GM23338 (cell line): ENCODE data around the gene VIL1. TPM values are rescaled to one million over a fixed set of nuclear protein-coding genes. Genes with fewer than 3 reads are reported as not detected.

ENCODE experiments used
- ATAC-seq: fragments of 200-7000 bp; cut with Tn5 transposase; 3 replicates; pipeline ENCODE4 v1.9.1; 2020
- DNase-seq: peaks from one replicate; pipeline ENCODE4 v3.0.0-alpha.2; 2015; ENCODE audit warnings: low spot score
- H2AFZ ChIP-seq: fragments of 200-600 bp; sonication (generic); 2 replicates; pipeline ENCODE4 v1.8.0; 2016; ENCODE audit warnings: antibody characterized with exemption, mild to moderate bottlenecking, moderate library complexity
- H3F3A ChIP-seq: fragments of 200-600 bp; sonication (generic); replicated peaks from 2 replicates; pipeline ENCODE4 v1.8.0; 2017; ENCODE audit warnings: antibody characterized with exemption, mixed run types, low read depth
- H3K27ac ChIP-seq: fragments of 200-600 bp; sonication (generic); 2 replicates; pipeline ENCODE4 v1.6.1; 2016; ENCODE audit warnings: low read depth
- H3K27me3 ChIP-seq: fragments of 200-600 bp; sonication (generic); 2 replicates; pipeline ENCODE4 v1.8.0; 2016; ENCODE audit warnings: mild to moderate bottlenecking, mixed run types, moderate library complexity; ENCODE audit not compliant: insufficient read depth
- H3K36me3 ChIP-seq: fragments of 200-600 bp; sonication (generic); 2 replicates; pipeline ENCODE4 v1.8.0; 2016; ENCODE audit warnings: mild to moderate bottlenecking; ENCODE audit not compliant: insufficient read depth
- H3K4me1 ChIP-seq: fragments of 200-600 bp; sonication (generic); 2 replicates; pipeline ENCODE4 v1.8.0; 2016; ENCODE audit warnings: mild to moderate bottlenecking, moderate library complexity; ENCODE audit not compliant: insufficient read depth
- H3K4me2 ChIP-seq: fragments of 200-600 bp; sonication (generic); 2 replicates; pipeline ENCODE4 v1.7.1; 2017; ENCODE audit warnings: mixed run types
- H3K4me3 ChIP-seq: fragments of 200-600 bp; sonication (generic); 2 replicates; pipeline ENCODE4 v1.6.1; 2016; ENCODE audit warnings: mixed run types
- H3K79me2 ChIP-seq: fragments of 200-600 bp; sonication (generic); replicated peaks from 2 replicates; pipeline ENCODE4 v1.8.0; 2017; ENCODE audit warnings: mild to moderate bottlenecking; ENCODE audit not compliant: insufficient read depth
- H3K9me2 ChIP-seq: fragments of 200-600 bp; sonication (generic); 2 replicates; pipeline ENCODE4 v1.8.0; 2017; ENCODE audit not compliant: insufficient read depth
- H4K20me1 ChIP-seq: fragments of 200-600 bp; sonication (generic); replicated peaks from 2 replicates; pipeline ENCODE4 v1.8.0; 2017; ENCODE audit warnings: mild to moderate bottlenecking; ENCODE audit not compliant: insufficient read depth
- H3K27ac Mint-ChIP-seq: 2 replicates; pipeline ENCODE4 v1.8.0; 2020; ENCODE audit warnings: inconsistent platforms, mild to moderate bottlenecking, moderate library complexity, mixed read lengths
- H3K27me3 Mint-ChIP-seq: 3 replicates; pipeline ENCODE4 v1.8.0; 2022; ENCODE audit warnings: low read depth, mild to moderate bottlenecking, moderate library complexity, mixed read lengths, inconsistent platforms; ENCODE audit not compliant: insufficient read depth, poor library complexity
- H3K36me3 Mint-ChIP-seq: 3 replicates; pipeline ENCODE4 v1.8.0; 2021; ENCODE audit warnings: low read depth, mild to moderate bottlenecking, inconsistent platforms, moderate library complexity, mixed read lengths
- H3K4me1 Mint-ChIP-seq: 3 replicates; pipeline ENCODE4 v1.8.0; 2020; ENCODE audit warnings: mild to moderate bottlenecking, inconsistent platforms, mixed read lengths
- H3K4me3 Mint-ChIP-seq: 3 replicates; pipeline ENCODE4 v1.8.0; 2021; ENCODE audit warnings: moderate library complexity, mild to moderate bottlenecking, inconsistent platforms, mixed read lengths
- H3K9me3 Mint-ChIP-seq: 3 replicates; pipeline ENCODE4 v1.8.0; 2020; ENCODE audit warnings: moderate library complexity, mild to moderate bottlenecking, inconsistent platforms, mixed read lengths
- CREB1 ChIP-seq: fragments of 250-450 bp; sonication (Bioruptor Pico); IDR thresholded peaks from 2 replicates; pipeline ENCODE4 v1.5.0; 2020; ENCODE audit warnings: low read depth, mild to moderate bottlenecking, moderate library complexity
- CTCF ChIP-seq, 2 experiments: fragments of 200-600 bp in 1 of 2; sonication (generic) in 1 of 2; conservative IDR thresholded peaks; 2 replicates each; pipeline versions ENCODE4 v1.5.1 to v1.6.1; 2016 to 2017; ENCODE audit warnings: antibody characterized with exemption in 2 of 2, low read depth in 2 of 2, mild to moderate bottlenecking in 2 of 2, moderate library complexity in 1 of 2
- ETS1 ChIP-seq: IDR thresholded peaks from 2 replicates; pipeline ENCODE4 v1.6.1; 2016; ENCODE audit warnings: antibody characterized with exemption
- EZH2 ChIP-seq: fragments of 200-600 bp; sonication (generic); IDR thresholded peaks from one replicate; pipeline ENCODE4 v1.8.0; 2017; ENCODE audit warnings: antibody characterized with exemption, mild to moderate bottlenecking, low read depth; ENCODE audit not compliant: unreplicated experiment
- EZH2phosphoT487 ChIP-seq: fragments of 200-600 bp; sonication (generic); IDR thresholded peaks from one replicate; pipeline ENCODE4 v1.8.1; 2018; ENCODE audit warnings: antibody characterized with exemption; ENCODE audit not compliant: unreplicated experiment
- JUNB ChIP-seq: IDR thresholded peaks from one replicate; pipeline ENCODE4 v1.6.1; 2016; ENCODE audit warnings: antibody characterized with exemption; ENCODE audit not compliant: unreplicated experiment
- NANOG ChIP-seq: IDR thresholded peaks from 2 replicates; pipeline ENCODE4 v1.6.1; 2016; ENCODE audit warnings: antibody characterized with exemption, borderline replicate concordance
- POLR2AphosphoS5 ChIP-seq: IDR thresholded peaks from 2 replicates; pipeline ENCODE4 v1.6.1; 2016; ENCODE audit warnings: antibody characterized with exemption, low read depth
- REST ChIP-seq: IDR thresholded peaks from one replicate; pipeline ENCODE4 v1.6.1; 2018; ENCODE audit warnings: antibody characterized with exemption; ENCODE audit not compliant: unreplicated experiment
- STAT1 ChIP-seq: IDR thresholded peaks from one replicate; pipeline ENCODE4 v1.6.1; 2016; ENCODE audit warnings: antibody characterized with exemption; ENCODE audit not compliant: unreplicated experiment
- ZNF114 ChIP-seq: fragments of 250-450 bp; sonication (Bioruptor Pico); IDR thresholded peaks from 2 replicates; pipeline ENCODE4 v1.5.0; 2020; ENCODE audit warnings: mild to moderate bottlenecking, moderate library complexity
- ZNF331 ChIP-seq: fragments of 250-450 bp; sonication (Bioruptor Pico); IDR thresholded peaks from 2 replicates; pipeline ENCODE4 v1.5.0; 2020; ENCODE audit warnings: low read depth, mild to moderate bottlenecking, moderate library complexity
- ZNF462 ChIP-seq: fragments of 250-450 bp; sonication (Bioruptor Pico); IDR thresholded peaks from 2 replicates; pipeline ENCODE4 v1.5.0; 2020; ENCODE audit warnings: mild to moderate bottlenecking, moderate library complexity
- polyA plus RNA-seq: library from polyadenylated mRNA; unstranded; fragments of >200 nt; fragmentation: Nextera tagmentation; extraction: Ambion mirVana; gene quantifications from 2 replicates; pipeline ENCODE4 v1.2.1, GENCODE V29; 2016
- total RNA-seq: library from RNA; depleted of rRNA; stranded (reverse); fragments of >200 nt; shearing (Covaris generic); gene quantifications from 2 replicates; pipeline ENCODE4 v1.2.3, GENCODE V29; 2014

VIL1 gene
- total and polyA plus RNA-seq, 2 experiments from 2014 or later, result 3.5 to 5.9 TPM

GRCh38 chr2:218458598-218458997, 39.7 kb downstream of the VIL1 start:
- no peaks in the 10 kb centered on the region for H3K9me2 ChIP-seq
- H4K20me1 ChIP-seq, result no peaks in the 10 kb centered on the region
- no peaks in the 10 kb centered on the region for H3K4me1 Mint-ChIP-seq
- H3K27me3 ChIP-seq, result no peaks in the 10 kb centered on the region
- no peaks in the 10 kb centered on the region for H3K9me3 Mint-ChIP-seq
- H3K4me3 Mint-ChIP-seq, result no peak overlapping the region
- peaks cover 28% of the 10 kb centered on the region for H3K36me3 ChIP-seq
- H2AFZ ChIP-seq, result no peak overlapping the region
- no peak overlapping the region for H3K27ac Mint-ChIP-seq
- H3K27me3 Mint-ChIP-seq, result no peaks in the 10 kb centered on the region
- ATAC-seq, result no peak
- DNase-seq, result no peak
- H3K79me2 ChIP-seq, result no peaks in the 10 kb centered on the region; the same call in 1 of the 2 replicates
- no peak overlapping the region for H3K27ac ChIP-seq
- no peaks in the 10 kb centered on the region for H3F3A ChIP-seq
- no peak overlapping the region for H3K4me2 ChIP-seq
- peaks cover 66% of the 10 kb centered on the region for H3K36me3 Mint-ChIP-seq
- H3K4me1 ChIP-seq, result no peaks in the 10 kb centered on the region
- TF ChIP-seq EZH2, result no peak
- TF ChIP-seq EZH2phosphoT487, result no peak
- no peak for TF ChIP-seq REST
- TF ChIP-seq ZNF462 (CRISPR knock-in tag), result no peak
- no peak for TF ChIP-seq POLR2AphosphoS5
- no peak for TF ChIP-seq JUNB
- no peak for TF ChIP-seq CTCF (conservative IDR thresholded peaks at IDR 0.05; ENCODE audit: low read depth in 2 of 2)
- TF ChIP-seq CREB1, result no peak
- no peak for TF ChIP-seq ZNF114 (CRISPR knock-in tag)
- TF ChIP-seq STAT1, result no peak
- no peak for TF ChIP-seq ZNF331 (CRISPR knock-in tag)
- no peak for TF ChIP-seq ETS1
- no peak for TF ChIP-seq NANOG
- no peak overlapping the region for H3K4me3 ChIP-seq
